ENCODE measurements around the gene MAG. TPM values are rescaled to one million over a fixed set of nuclear protein-coding genes. Genes with fewer than 3 reads are reported as not detected.

The MAG gene
- polyA plus RNA-seq, 5 donors: 1.4 to 15.2 (median 2.8) TPM

GRCh38 chr19:35296644-35297514, 4.9 kb downstream of the MAG start:
- DNase-seq: no peak

GRCh38 chr19:35297515-35297848, 5.5 kb downstream of the MAG start:
- DNase-seq: no peak

- DNase-seq: no peak
Observed at GRCh38 chr19:35297922-35298321, 6.0 kb downstream of the MAG start.

- DNase-seq: no peak
Observed at GRCh38 chr19:35298561-35298972, 6.6 kb downstream of the MAG start.

GRCh38 chr19:35299523-35300338, 7.8 kb downstream of the MAG start:
- DNase-seq: no peak

- DNase-seq: no peak
Observed at GRCh38 chr19:35300339-35300649, 8.3 kb downstream of the MAG start.

- DNase-seq: no peak
Observed at GRCh38 chr19:35301961-35302360, 10.0 kb downstream of the MAG start.

- DNase-seq: no peak
Observed at GRCh38 chr19:35302446-35302845, 10.5 kb downstream of the MAG start.

GRCh38 chr19:35303357-35303915, 11.5 kb downstream of the MAG start:
- no peak for DNase-seq

- no peak for DNase-seq
Observed at GRCh38 chr19:35304036-35304435, 12.1 kb downstream of the MAG start.

- DNase-seq: no peak
Observed at GRCh38 chr19:35305181-35305580, 13.2 kb downstream of the MAG start.

- DNase-seq: no peak
Observed at GRCh38 chr19:35306473-35307246, 14.7 kb downstream of the MAG start.

- no peak for DNase-seq
Observed at GRCh38 chr19:35307931-35308330, 16.0 kb downstream of the MAG start.

- no peak for DNase-seq
Observed at GRCh38 chr19:35308910-35309309, 16.9 kb downstream of the MAG start.

- peak; percentile 69 to 73 for DNase-seq
Observed at GRCh38 chr19:35309481-35310279, 17.7 kb downstream of the MAG start.

- DNase-seq: no peak
Observed at GRCh38 chr19:35310331-35310730, 18.4 kb downstream of the MAG start.

GRCh38 chr19:35310811-35311465, 19.0 kb downstream of the MAG start:
- DNase-seq: no peak

- no peak for DNase-seq
Observed at GRCh38 chr19:35311901-35312665, 20.1 kb downstream of the MAG start.

GRCh38 chr19:35313587-35313986, 21.6 kb downstream of the MAG start:
- DNase-seq: no peak

- no peak for DNase-seq
Observed at GRCh38 chr19:35314031-35314430, 22.1 kb downstream of the MAG start.
